ENCODE measurements around the gene LAMC2.

Gene LAMC2

DNA sequence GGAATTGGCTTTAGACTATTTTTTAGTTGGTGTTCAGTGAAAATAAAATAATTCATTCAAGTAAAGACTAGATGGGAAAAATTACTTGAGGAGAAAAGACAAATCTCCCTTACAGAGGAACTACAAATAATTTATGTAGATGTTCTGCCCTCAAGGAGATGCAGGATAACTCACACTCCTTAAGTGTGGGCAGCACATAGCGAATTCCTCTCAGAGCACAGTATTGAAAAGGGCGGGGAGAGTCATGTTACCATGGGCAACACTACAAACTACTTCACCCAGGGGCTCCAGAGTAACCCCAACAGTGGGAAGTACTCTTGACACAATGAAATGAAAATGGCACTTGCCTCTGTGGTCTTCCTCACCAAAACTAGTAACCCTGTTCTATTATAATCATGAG lies 20.6 kb upstream of the LAMC2 start:
- H3K4me3 ChIP-seq (ENCODE audit: low read depth, low read length) = no peak overlapping the region
- TF ChIP-seq, protein P1, sequence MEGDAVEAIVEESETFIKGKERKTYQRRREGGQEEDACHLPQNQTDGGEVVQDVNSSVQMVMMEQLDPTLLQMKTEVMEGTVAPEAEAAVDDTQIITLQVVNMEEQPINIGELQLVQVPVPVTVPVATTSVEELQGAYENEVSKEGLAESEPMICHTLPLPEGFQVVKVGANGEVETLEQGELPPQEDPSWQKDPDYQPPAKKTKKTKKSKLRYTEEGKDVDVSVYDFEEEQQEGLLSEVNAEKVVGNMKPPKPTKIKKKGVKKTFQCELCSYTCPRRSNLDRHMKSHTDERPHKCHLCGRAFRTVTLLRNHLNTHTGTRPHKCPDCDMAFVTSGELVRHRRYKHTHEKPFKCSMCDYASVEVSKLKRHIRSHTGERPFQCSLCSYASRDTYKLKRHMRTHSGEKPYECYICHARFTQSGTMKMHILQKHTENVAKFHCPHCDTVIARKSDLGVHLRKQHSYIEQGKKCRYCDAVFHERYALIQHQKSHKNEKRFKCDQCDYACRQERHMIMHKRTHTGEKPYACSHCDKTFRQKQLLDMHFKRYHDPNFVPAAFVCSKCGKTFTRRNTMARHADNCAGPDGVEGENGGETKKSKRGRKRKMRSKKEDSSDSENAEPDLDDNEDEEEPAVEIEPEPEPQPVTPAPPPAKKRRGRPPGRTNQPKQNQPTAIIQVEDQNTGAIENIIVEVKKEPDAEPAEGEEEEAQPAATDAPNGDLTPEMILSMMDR (conservative IDR thresholded peaks at IDR 0.05; ENCODE audit: low read depth, low read length) = no peak
- no peak for DNase-seq (ENCODE audit: low read depth)

DNA sequence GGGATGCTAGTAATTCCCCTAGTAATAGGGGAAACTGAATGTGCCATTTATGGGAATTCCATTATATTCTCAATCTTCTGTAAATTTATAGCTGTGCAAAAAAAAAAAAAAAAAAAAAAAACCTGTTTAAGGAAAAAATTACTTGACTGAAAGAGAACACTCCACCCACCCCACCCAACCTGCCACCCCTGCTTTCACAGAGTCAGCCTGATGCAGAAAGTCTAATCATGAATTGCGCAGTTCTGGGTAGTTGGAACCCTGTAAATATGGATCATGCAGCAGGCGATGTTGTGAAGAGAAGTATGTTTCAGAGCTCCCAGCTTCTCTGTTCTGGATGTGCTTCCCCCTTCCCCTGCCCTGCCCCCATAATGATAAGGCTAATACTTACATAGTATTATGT lies 19.6 kb upstream of the LAMC2 start:
- TF ChIP-seq, protein P1 (conservative IDR thresholded peaks at IDR 0.05; ENCODE audit: low read depth, low read length) = no peak
- no peak overlapping the region for H3K4me3 ChIP-seq (ENCODE audit: low read depth, low read length)
- no peak for DNase-seq (ENCODE audit: low read depth)

DNA sequence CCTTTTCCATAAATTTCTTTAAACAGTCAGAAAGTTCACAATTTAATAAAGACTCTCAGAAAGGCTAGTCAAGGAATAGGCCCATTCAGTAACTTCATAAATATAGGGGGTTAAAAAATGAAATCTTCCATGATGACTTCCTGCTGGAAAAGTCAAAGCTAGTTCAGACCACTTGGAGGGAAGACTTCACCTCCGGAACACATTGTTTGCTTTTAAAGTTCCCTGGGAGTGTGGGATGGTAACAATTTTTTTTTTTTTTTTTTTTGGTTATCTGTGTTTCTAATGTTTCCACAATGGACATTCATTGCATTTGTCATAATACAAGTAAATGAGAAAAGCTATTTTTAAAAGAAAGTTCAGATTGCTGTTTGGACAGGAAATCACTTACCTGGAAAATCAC lies 18.4 kb upstream of the LAMC2 start:
- TF ChIP-seq, protein P1 (conservative IDR thresholded peaks at IDR 0.05; ENCODE audit: low read depth, low read length) = no peak
- H3K4me3 ChIP-seq (ENCODE audit: low read depth, low read length) = no peak overlapping the region
- no peak for DNase-seq (ENCODE audit: low read depth)

DNA sequence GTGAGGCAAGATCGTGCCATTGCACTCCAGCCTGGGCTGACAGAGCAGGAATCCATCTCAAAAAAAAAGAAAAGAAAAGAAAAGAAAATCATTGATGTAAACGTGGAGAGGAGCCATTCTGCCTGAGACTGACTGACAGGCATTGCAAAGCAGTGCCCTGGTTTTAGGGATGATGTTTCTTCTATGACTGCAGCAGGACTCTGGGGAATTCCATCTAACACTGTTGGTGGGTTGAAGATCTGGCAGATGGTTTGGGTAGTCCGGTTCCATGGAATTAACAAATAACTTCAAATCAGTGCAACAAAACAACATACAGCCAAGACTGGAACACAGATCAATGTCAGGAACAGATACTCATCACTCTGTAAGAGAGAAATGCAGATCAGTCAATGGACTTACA lies 17.8 kb upstream of the LAMC2 start:
- H3K4me3 ChIP-seq (ENCODE audit: low read depth, low read length) = no peak overlapping the region
- TF ChIP-seq, protein P1 (conservative IDR thresholded peaks at IDR 0.05; ENCODE audit: low read depth, low read length) = no peak
- DNase-seq (ENCODE audit: low read depth) = no peak

DNA sequence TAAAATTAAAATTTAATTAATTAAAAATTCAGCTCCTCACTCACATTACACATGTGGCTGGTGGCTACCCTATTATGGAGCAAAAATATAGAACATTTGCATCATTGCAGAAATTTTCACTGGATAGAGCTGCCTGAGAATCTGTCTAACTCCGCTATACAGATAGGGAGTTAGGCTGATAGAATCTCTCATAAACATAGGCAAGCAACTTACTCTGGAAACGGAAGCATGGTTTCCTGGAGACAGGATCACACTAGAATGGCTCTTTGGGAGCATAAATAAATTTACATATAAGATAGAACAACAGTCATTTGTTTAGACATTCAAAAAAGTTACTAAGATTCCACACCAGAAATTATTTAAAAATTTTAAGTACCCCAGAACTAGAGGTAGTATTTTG lies 12.2 kb upstream of the LAMC2 start:
- TF ChIP-seq, protein P1 (conservative IDR thresholded peaks at IDR 0.05; ENCODE audit: low read depth, low read length) = no peak
- no peak overlapping the region for H3K4me3 ChIP-seq (ENCODE audit: low read depth, low read length)
- no peak for DNase-seq (ENCODE audit: low read depth)

DNA sequence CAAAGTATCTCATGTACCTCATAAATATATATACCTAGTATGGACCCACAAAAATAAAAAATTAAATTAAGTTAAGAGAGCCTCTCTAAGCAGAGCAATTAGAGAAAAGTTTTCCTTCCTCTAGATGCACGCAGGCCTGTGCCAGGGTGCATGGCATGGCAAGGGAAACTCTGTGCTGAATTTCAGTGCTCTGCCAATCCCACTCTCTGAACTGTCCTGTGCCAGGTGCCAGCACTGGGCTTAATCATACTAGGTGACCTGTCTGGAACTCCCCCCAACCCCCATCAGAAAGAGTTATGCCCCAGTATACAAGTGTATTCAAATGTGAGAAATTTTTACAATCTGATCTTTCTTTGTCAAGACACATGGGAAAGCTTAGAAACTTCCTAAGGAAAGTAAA lies 10.4 kb upstream of the LAMC2 start:
- TF ChIP-seq, protein P1 (conservative IDR thresholded peaks at IDR 0.05; ENCODE audit: low read depth, low read length) = no peak
- no peak overlapping the region for H3K4me3 ChIP-seq (ENCODE audit: low read depth, low read length)
- no peak for DNase-seq (ENCODE audit: low read depth)

DNA sequence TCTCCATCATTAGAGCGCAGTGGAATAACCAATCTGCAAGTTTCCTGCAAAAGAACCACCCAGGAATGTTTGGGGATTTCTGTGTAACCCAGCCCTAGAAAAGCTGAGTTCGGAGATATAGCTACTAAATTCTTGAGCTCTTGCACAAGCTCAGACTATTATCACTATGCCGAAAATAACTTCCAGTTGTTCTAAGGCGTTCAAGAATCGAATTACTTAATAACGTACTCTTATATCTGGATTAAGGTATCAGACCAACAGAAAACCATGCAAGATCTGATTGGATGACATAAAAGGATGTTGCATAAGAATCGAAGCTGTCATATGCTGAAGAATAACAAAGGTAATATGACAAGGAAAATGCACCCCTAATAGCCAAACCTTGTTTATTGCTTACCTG lies 7.5 kb upstream of the LAMC2 start:
- peak; percentile 33 for DNase-seq (ENCODE audit: low read depth)
- TF ChIP-seq, protein P1 (conservative IDR thresholded peaks at IDR 0.05; ENCODE audit: low read depth, low read length) = no peak
- H3K4me3 ChIP-seq (ENCODE audit: low read depth, low read length) = no peak overlapping the region

Measured in choroid plexus epithelial cell (primary cell).